NCI-H1105 (cell line): Measurements from ENCODE around the gene USP22.

Experiments used
- DNase-seq: peaks from one replicate; lab custom pipeline; 2025; lab: John Stamatoyannopoulos, UW

The USP22 gene

GRCh38 chr17:21046216-21046615, 3.4 kb upstream of the USP22 start:
- no peak for DNase-seq

DNA sequence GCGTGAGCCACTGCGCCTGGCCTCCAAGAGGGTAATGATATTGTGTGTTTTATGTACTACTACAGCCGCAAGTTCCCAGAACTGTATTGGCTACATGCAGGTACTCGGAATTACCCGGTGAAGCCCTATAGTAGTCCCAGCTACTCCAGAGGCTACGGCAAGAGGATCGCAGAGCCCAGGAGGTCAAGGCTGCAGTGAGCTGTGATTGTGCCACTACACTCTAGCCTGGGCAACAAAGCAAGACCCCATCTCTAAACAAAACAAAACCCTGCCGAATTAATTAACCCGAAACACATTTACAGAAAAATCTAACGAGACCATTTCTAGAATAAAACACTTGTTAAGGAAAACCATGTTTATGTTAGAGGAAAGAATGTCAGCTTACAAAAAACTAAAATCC, 2.2 kb upstream of the USP22 start:
- no peak for DNase-seq

DNA sequence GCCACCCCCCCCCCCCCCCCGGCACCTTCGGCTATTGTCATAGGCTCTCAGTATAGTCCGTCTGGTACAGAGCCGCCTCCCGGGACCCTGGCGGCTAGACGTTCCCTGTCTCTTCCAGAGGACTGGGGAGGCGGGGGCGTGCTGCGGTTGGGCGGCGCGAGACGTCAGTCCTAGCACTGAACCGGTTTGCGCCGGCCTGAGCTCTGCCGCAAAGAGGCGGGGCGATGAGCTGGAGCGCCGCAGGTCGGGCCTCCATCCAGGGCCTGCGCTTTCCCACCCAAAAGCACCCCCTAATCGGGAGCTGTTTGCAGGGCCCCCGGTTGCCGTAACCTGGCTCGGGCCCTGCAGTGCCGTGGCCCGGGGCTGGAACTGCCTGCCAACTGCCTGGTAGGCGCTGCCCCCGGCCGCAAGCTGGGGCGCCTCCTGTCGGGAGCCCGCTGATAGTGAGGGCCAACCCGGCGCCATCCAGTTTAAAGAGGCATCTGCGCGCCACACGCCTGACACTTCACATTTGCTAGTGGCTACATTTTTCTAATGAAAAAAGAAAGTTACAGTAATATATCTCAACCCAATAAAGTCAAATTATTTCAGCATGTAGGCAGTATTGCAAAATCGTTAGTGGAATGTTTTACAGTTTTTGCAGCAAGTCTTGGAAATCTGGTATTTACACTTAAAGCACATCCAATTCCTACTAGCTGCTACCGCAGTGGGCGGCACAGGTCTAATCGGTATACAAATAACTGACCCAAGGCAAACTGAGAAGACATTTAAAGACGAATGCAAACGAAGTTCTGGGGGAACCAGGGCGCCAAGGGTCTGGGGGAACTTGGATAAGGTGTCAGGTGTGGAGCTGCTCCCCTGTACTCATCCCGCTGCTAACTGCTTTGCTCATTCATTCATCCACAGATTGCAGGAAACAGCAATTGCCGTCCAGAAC, 753 bp upstream of the USP22 start:
- DNase-seq = peak; percentile 99

- peak; percentile 59 for DNase-seq
Measured at GRCh38 chr17:21041741-21042457, 912 bp downstream of the USP22 start.

DNA sequence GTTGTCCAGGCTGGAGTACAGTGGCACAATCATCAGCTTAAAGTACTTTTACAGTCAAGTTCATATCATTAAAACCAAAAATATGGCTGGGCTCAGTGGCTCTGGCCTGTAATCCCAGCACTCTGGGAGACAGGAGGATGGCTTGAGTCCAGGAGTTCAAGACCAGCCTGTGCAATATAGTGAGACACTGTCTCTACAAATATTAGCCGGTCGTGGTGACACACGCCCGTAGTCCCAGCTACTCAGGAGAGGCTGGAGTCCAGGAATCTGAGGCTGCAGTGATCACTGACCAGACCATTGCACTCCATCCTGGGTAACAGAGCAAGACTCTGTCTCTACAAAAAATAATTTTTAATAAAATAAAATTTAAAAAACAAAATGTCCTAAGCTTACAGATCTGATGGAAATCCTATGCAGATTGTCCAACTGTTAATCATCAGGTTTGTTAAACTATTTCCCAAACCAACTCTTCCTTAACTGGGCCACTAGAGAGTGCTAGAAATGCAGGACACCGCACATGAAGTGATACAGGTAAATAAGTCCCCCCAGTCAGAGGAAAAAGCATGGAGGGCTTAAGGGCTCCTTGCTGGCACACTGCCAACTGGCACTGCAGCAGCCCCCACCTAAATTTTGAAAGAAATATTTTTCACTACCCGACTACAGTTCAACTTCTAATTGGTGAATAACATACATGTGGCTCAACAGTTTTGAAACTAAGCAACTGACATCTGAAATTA, 2.8 kb downstream of the USP22 start:
- peak; percentile 41 for DNase-seq

GRCh38 chr17:21037117-21037803, 5.6 kb downstream of the USP22 start:
- no peak for DNase-seq

DNA sequence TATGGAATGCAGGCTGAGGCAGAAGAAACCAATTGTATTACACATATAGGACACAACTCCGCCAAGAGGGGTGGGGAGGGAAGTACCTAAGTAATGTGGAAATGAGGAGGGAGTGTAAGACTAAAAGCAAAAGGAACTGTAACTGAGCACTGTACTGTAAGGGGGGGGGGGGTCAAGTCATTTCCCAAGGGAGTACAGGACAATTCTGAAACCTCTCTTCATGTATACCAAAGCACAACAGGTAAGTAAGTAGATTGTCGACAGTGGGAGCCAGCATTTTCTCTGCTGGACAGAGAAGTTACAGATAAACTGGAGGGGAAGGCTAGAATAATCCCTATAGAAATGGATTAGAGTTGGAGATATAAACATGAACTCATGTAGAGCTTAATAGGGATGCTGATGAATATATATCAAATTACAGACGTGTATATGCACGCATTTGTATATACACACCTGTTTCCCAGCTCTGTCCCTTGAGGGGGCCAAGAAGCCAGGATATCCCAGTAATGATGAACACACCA, 6.4 kb downstream of the USP22 start:
- DNase-seq = peak; percentile 19

DNA sequence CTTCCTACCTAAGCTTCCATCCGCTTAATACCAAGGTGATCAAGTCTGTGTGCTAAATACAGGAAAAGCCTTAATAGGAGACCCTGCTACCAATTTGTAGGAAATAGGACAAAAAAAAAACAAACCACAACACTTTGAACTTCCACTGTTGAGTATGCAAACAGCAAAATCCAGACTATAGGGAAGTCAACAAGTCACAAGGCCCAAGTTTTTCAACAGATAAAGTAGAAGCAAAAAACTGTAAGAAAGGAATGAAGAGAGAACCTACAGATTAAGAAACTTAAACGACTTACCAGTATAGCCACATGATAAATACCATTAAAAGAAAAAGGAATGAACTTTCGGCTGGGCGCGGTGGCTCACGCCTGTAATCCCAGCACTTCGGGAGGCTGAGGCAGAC, 7.4 kb downstream of the USP22 start:
- no peak for DNase-seq

DNA sequence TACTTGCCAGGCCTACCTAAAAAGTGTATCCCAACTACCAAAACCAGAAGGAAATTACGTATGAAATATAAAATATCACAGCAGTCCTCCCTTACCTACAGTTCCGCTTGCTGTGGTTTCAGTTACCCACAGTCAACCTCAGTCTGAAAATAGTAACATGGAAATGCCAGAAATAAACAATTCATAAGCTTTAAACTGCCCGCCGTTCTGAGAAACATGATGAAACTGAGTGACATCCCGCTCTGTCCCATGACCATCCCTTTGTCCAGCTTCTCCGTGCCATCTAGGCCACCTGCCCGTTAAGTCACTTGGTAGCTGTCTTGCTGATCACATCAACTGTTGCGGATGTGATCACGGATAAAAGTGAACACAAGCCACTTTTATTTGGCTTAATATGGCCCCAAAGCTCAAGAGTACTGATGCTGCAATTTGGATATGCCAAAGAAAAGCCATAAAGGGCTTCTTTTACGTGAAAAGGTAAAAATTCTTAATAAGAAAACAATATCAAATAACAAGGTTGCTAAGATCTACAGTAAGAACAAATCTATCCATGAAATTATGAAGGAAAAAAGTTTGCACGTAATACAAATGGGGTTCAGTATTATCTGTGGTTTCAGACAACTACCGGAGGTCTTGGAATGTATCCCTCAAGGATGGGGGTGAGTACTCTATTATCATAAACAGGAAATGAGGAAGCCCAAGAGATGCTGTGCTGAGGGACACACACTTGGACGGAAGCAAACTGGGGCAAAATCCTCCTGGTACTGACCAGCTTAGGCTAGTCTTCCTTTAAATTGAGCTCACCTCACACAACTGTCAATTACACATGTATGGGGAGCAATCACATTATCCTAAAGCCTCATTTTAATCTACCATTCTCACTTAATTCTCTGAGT, 8.2 kb downstream of the USP22 start:
- no peak for DNase-seq

DNA sequence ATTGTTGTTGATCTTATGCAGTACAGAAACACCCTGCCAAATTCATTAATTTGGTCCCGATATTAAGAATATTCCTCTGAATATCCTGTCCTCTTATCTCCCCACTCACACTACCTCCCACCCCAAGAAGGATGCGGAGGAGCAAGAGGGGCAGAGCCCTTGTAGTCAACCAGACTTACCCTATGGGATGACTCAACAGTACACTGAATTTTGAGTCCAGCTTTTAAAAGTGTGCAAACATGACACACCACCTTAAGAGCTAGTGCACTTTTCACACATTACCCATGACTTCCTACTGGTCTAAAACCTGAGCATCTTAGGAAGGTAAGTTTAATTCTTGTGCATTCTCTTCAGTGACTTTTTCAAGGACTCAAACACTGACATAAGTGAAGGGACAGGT, 9.5 kb downstream of the USP22 start:
- no peak for DNase-seq

- DNase-seq = no peak
Measured at GRCh38 chr17:21031756-21032396, 10.9 kb downstream of the USP22 start.

DNA sequence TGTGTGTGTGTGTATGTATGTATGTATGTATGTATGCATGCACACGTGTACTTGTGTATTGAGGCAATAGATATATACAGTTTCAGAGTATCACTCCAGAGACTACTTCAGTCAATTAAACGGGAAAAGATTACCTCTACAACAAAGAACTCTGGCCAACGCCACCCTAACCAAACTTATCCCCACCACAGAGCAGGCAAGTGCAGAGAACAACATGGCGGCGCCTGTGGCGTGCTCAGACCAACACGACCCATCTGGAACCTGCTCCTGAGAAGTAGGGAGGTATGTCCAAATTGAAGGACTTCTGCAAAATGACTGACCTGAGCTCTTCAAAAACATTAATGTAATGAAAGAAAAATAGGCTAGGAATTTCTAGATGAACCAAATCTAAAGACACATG, 12.4 kb downstream of the USP22 start:
- no peak for DNase-seq

- DNase-seq = no peak
Measured at GRCh38 chr17:21029515-21029914, 13.3 kb downstream of the USP22 start.

GRCh38 chr17:21029036-21029435, 13.8 kb downstream of the USP22 start:
- DNase-seq = no peak

DNA sequence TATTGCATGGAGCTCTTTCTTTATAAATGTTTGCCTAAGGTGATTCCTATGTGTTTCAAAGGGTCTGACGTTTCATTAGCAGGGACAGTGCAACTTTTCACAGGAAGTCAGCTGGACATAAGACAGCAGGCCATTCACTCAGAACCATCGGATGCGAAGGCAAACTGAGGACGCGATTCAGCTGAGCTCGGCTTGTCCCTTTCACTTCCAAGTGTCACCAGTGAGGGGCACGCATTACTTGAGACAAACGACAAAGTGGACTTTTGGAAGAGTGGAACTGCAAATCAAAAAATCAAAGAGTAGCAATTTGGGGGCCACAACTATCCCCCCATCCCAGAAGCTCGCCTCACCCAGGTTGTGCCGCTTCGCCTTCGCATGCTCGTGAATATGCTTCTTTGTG, 14.6 kb downstream of the USP22 start:
- DNase-seq = no peak

- DNase-seq = no peak
Measured at GRCh38 chr17:21027031-21027430, 15.8 kb downstream of the USP22 start.

- DNase-seq = no peak
Measured at GRCh38 chr17:21025451-21025850, 17.4 kb downstream of the USP22 start.

GRCh38 chr17:21024024-21024423, 18.8 kb downstream of the USP22 start:
- DNase-seq = no peak

GRCh38 chr17:21021208-21021803, 21.5 kb downstream of the USP22 start:
- no peak for DNase-seq

GRCh38 chr17:21020622-21021021, 22.2 kb downstream of the USP22 start:
- no peak for DNase-seq
